ENCODE data around the gene MLPH. TPM values are rescaled to one million over a fixed set of nuclear protein-coding genes. Genes with fewer than 3 reads are reported as not detected.
A peak's percentile ranks its signal among the peaks of the same experiment; 100 is the strongest.
"Not testable (repeated sequence)": the region's sequence is repeated elsewhere in the genome, so short reads cannot be mapped to it uniquely, and the experiment has no call there.

Gene MLPH
- total RNA-seq, 1 donor from 2014 or later: 88.9 TPM

GRCh38 chr2:237583385-237584295 is 96.6 kb downstream of the MLPH start:
- intact Hi-C loops (cut with micrococcal nuclease): loop anchor here (5.0 kb wide), 1 partner anchor 159 kb away; no protein-coding TSS in a partner anchor
- ATAC-seq (no peak), DNase-seq (no peak)

GRCh38 chr2:237585590-237586221 is 98.7 kb downstream of the MLPH start:
- DNase-seq (no peak), ATAC-seq (no peak)
- intact Hi-C loops (cut with micrococcal nuclease): no loop called here

GRCh38 chr2:237588044-237588696 is 101.1 kb downstream of the MLPH start:
- no peak for DNase-seq
- intact Hi-C loops (cut with micrococcal nuclease): no loop called here
- no peak for ATAC-seq

- ATAC-seq: peak; percentile 52
- DNase-seq: no peak
- intact Hi-C loops (cut with micrococcal nuclease): no loop called here
These were observed 103.5 kb downstream of the MLPH start, which contains the start of gene RAB17 for GRCh38 chr2:237590272-237591140. RAB17 (minus strand) TSS chr2:237590734; CDS start chr2:237586154, 4,580 bp downstream.

GRCh38 chr2:237591141-237591881 is 104.3 kb downstream of the MLPH start:
- ATAC-seq: no peak
- intact Hi-C loops (cut with micrococcal nuclease): no loop called here
- DNase-seq: no peak

GRCh38 chr2:237592425-237592980 is 105.5 kb downstream of the MLPH start:
- ATAC-seq: no peak
- intact Hi-C loops (cut with micrococcal nuclease): no loop called here
- DNase-seq: no peak

- DNase-seq (no peak), ATAC-seq (no peak)
- intact Hi-C loops (cut with micrococcal nuclease): no loop called here
These were observed 106.0 kb downstream of the MLPH start for GRCh38 chr2:237593036-237593435.

GRCh38 chr2:237593596-237594320 is 106.7 kb downstream of the MLPH start:
- ATAC-seq (no peak), DNase-seq (no peak)
- intact Hi-C loops (cut with micrococcal nuclease): no loop called here

- ATAC-seq (peak; percentile 39), DNase-seq (no peak)
- intact Hi-C loops (cut with micrococcal nuclease): no loop called here
These were observed 107.4 kb downstream of the MLPH start for GRCh38 chr2:237594514-237594871.

- DNase-seq; intact Hi-C loops (cut with micrococcal nuclease); ATAC-seq: not testable (repeated sequence)
These were observed 108.9 kb downstream of the MLPH start for GRCh38 chr2:237595829-237596519.

GRCh38 chr2:237596520-237597195 is 109.6 kb downstream of the MLPH start:
- DNase-seq (no peak), ATAC-seq (no peak)
- intact Hi-C loops (cut with micrococcal nuclease): no loop called here

- DNase-seq: no peak
- ATAC-seq: no peak
- intact Hi-C loops (cut with micrococcal nuclease): no loop called here
These were observed 110.4 kb downstream of the MLPH start for GRCh38 chr2:237597196-237598145.

- intact Hi-C loops (cut with micrococcal nuclease): no loop called here
- DNase-seq (no peak), ATAC-seq (no peak)
These were observed 111.6 kb downstream of the MLPH start for GRCh38 chr2:237598468-237599208.

GRCh38 chr2:237599465-237600110 is 112.5 kb downstream of the MLPH start:
- intact Hi-C loops (cut with micrococcal nuclease): loop anchor here (10.0 kb wide), 1 partner anchor 75 kb away; no protein-coding TSS in a partner anchor
- DNase-seq: no peak
- no peak for ATAC-seq
